WI38 (cell line): ENCODE data around the gene RELB.

Experiments used
- H3K4me3 ChIP-seq: 2 replicates; pipeline ENCODE4 v1.5.1; 2011; ENCODE audit warnings: low read depth, mild to moderate bottlenecking, control low read depth, low read length
- TF ChIP-seq, protein P1 (sequence below): IDR thresholded peaks from 2 replicates; pipeline ENCODE4 v1.5.1; 2012; ENCODE audit warnings: low read depth, mild to moderate bottlenecking, control low read depth, low read length

Gene RELB

GRCh38 chr19:45001087-45001739, at the start of gene RELB:
Gene RELB (plus strand): TSS chr19:45001464. CDS start chr19:45001580, 116 bp downstream.
- H3K4me3 ChIP-seq: peak within 1 kb of the TSS; percentile 75
- TF ChIP-seq, protein P1, sequence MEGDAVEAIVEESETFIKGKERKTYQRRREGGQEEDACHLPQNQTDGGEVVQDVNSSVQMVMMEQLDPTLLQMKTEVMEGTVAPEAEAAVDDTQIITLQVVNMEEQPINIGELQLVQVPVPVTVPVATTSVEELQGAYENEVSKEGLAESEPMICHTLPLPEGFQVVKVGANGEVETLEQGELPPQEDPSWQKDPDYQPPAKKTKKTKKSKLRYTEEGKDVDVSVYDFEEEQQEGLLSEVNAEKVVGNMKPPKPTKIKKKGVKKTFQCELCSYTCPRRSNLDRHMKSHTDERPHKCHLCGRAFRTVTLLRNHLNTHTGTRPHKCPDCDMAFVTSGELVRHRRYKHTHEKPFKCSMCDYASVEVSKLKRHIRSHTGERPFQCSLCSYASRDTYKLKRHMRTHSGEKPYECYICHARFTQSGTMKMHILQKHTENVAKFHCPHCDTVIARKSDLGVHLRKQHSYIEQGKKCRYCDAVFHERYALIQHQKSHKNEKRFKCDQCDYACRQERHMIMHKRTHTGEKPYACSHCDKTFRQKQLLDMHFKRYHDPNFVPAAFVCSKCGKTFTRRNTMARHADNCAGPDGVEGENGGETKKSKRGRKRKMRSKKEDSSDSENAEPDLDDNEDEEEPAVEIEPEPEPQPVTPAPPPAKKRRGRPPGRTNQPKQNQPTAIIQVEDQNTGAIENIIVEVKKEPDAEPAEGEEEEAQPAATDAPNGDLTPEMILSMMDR: no peak

DNA sequence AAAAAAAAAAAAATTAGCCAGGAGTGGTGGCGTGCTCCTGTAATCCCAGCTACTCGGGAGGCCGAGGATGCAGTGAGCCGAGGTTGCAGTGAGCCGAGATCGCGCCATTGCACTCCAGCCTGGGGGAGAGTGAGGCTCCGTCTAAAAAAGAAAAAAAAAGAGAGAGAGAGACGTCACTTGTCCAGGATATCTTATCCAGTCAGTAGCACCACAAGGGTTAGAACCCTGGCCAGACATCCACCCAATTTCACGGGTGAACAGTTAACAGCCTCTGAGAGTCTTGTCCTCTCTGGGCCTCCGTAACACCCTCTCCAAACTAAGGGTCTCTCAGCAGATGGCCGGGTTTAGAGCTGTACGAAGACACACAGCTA, 47.0 kb upstream of the RELB start:
- TF ChIP-seq, protein P1: no peak
- H3K4me3 ChIP-seq: peak overlapping the region; percentile 92

- peak within 1 kb of the TSS; percentile 92 for H3K4me3 ChIP-seq
- TF ChIP-seq, protein P1: no peak
These were observed 46.4 kb upstream of the RELB start, which contains the start of gene CLPTM1 for GRCh38 chr19:44954649-44955504. Gene CLPTM1 (plus strand): TSS chr19:44955380. CDS start chr19:44955396, 16 bp downstream.

GRCh38 chr19:44955505-44956439, 45.5 kb upstream of the RELB start:
- TF ChIP-seq, protein P1: no peak
- H3K4me3 ChIP-seq: peak overlapping the region; percentile 92

GRCh38 chr19:44957526-44957925, 43.7 kb upstream of the RELB start:
- TF ChIP-seq, protein P1: no peak
- no peak overlapping the region for H3K4me3 ChIP-seq

- no peak overlapping the region for H3K4me3 ChIP-seq
- TF ChIP-seq, protein P1: no peak
These were observed 43.2 kb upstream of the RELB start for GRCh38 chr19:44958090-44958489.
